Peyer's patch (tissue), 4 donors: Measurements from ENCODE around the gene HHIPL1.

Experiments
- CTCF ChIP-seq, 6 experiments: fragments of 450-650 bp in 4 of 6; fragments of 200-600 bp in 2 of 6; sonication (generic) in 1 of 6; IDR thresholded peaks; one replicate each; pipeline ENCODE4 v1.5.1; 2017 to 2019; ENCODE audit warnings: antibody characterized with exemption in 6 of 6, mild to moderate bottlenecking in 3 of 6, moderate library complexity in 1 of 6
- POLR2A ChIP-seq, 2 donors: fragments of 450-650 bp; IDR thresholded peaks; one replicate each; pipeline ENCODE4 v1.5.1; 2017; ENCODE audit warnings: antibody characterized with exemption in 2 of 2, mild to moderate bottlenecking in 2 of 2, moderate library complexity in 2 of 2

- TF ChIP-seq CTCF (IDR thresholded peaks at IDR 0.05) (no peak), POLR2A (IDR thresholded peaks at IDR 0.05) (no peak)
These were observed 4.3 kb downstream of the HHIPL1 start for GRCh38 chr14:99649219-99649618.
